SIG-M5 (cell line): ENCODE results near the gene RGS5.
"Not testable (repeated sequence)": the region's sequence is repeated elsewhere in the genome, so short reads cannot be mapped to it uniquely, and the experiment has no call there.

Experiments used
- DNase-seq: peaks from one replicate; lab custom pipeline; 2025; lab: John Stamatoyannopoulos, UW

Gene RGS5, protein sequence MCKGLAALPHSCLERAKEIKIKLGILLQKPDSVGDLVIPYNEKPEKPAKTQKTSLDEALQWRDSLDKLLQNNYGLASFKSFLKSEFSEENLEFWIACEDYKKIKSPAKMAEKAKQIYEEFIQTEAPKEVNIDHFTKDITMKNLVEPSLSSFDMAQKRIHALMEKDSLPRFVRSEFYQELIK

DNA sequence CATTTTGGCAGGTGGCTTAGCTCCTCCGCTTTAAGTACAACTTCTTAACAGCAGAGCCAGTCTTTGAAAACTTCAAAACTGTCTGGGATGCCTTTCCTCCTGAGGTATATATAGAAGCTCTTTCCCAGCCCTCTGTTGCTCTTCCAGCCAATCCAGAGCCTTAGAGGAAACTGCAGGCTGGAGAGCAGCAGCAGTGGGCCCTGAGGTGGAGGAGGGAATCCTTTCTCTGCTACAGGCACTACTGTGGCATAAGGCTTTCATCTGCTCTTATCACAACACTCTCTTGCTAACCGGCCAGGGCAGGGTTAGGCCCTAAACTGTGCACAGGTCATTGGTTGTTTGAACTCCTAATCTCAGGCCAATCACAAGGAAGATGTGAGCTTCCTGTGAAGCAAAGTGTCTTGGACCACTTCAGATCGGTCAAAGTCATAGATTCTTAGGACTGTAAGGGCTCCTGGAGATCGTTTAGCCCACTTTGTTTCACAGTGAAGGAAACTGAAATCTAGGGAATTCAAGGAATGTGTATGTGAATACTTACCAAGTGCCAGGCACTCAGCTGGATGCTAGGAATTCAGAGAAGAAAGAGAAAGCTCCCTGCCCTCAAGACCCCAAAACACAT lies at the start of gene RGS5:
TSS of gene RGS5 (minus strand) at position 84 of the 619 bp plus-strand sequence. CDS start at position 3, 81 bp downstream.
- DNase-seq = no peak

DNA sequence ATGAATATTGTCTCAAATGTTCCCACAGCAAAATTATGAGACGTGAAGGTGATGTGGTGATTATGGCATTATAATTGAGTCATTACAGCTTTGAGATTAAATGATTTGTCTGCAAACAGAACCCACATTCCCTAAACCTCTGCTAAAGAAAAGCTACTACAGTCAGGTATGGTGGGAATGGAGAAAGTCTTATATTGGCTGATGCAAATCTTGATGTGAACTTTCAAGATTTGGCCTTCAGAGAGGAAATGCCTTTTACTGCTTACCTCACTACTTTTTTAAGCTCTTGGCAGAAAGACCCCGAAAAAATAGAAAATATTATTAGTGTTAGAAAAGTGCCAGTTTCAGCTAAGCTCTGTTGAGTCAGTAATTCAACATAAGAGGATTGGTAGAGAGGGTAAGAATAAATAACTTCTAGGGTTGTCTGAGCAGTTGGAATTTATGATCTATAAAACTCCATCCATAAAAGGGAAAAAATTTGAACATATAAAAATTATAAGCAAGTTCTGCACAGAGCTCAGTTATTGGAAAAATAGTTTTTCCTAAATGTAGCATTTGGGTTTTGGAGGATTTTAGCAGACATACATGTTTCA lies 47.8 kb upstream of the RGS5 start:
- no peak for DNase-seq

DNA sequence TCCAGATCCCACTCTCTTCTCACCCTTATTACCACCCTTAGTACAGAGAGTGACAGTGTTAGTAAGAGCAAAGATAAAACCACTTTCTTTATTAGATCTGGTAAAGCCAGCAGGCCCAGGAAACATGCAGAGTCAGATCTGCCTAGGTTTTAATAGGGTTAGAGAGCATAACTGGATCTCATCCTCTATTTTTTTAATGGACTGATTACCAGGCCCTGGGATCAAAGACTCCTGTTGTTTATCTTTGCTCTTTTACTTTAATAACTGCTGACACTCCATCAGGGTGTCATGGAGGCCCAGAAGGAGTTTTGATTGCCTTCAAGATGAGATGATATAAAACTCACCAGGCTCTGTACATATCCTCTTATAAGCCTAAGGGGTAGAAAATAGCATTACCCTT lies 45.3 kb upstream of the RGS5 start:
- DNase-seq = no peak

DNA sequence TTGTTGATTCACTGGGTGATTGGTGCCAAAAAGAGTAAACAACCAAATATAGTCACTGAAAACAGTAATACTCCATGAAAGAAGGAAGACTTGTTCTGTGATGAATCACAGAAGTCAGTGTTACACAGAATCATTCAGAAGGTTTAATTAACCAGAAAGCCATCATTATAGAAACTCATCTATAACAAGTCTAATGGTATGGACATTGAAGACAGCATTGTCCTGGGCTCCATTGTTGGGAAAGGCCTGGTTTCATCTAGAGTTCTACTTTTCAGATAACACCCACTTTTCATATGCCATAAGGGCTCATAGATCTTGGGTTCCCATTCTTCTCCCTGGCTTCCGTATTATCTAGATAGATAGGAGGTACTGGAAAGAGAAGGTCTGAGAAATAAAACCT lies 41.9 kb upstream of the RGS5 start:
- DNase-seq = not testable (repeated sequence)

DNA sequence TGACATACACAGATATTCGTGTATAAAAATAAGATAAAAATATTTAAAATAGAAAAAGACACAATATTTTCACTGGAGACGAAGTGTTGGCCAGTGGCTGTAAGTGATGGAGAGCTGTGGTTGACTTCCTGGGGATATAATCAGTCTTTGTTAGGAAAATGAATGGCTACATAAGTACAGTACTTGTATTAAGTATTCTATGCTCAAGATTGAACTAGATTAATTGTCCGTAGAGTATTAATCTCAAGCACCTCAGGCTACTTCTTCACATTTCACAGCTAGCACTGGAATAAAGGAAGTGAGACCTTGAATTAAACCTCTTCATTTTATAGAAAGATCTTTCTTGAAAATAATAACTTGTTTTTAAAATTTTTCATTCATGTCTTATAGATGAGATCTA lies 39.0 kb upstream of the RGS5 start:
- DNase-seq = no peak

DNA sequence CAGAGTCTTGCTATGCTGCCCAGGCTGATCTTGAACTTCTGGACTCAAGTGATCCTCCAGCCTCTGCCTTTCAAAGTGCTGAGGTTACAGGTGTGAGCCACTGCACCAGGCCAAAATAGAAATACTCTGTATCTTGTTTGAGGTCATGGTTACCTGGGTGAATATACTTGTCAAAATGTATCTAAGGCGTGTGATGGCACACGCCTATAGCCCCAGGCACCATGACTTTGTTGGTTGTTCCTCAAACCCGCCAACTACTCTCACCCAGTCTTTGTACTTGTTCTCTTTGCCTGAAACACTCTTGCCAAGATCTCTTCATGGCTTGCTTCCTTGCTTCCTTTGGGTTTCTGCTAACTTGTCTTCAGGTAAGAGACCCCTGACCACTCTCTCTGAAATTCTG lies 38.0 kb upstream of the RGS5 start:
- DNase-seq = no peak

DNA sequence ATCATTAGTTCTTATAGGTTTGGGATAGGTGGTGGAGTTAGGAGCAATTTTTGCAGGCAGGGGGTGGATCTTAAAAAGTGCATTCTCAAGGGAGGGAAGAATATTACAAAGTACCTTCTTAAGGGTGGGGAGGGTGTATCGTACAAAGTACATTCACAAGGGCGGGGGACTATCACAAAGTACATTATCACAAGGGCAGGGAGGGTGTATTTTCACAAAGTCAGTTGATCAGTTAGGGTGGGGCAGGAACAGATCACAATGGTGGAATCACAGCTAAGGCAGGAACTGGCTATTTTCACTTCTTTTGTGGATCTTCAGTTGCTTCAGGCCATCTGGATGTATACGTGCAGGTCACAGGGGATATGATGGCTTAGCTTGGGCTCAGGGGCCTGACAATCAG lies 30.9 kb upstream of the RGS5 start:
- not testable (repeated sequence) for DNase-seq

DNA sequence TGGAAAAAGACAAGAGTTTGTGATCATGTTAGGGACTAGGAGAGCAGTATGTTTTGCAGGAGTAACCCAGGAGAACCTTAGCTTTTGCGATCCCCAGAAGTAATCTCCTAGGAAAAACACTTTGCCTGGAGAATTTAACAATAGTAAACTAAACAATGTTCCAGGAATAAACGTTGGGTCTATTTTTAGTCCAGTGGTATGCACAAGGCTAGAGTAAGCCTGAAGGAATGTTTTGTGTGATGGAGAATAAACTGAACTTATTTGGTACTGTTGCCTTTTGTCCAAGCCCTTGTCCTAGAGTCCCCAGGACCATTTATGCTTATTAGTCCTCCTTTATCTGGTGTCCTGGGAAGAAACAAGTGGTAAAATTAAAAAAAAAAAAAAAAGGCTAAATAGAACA lies 28.7 kb upstream of the RGS5 start:
- no peak for DNase-seq

DNA sequence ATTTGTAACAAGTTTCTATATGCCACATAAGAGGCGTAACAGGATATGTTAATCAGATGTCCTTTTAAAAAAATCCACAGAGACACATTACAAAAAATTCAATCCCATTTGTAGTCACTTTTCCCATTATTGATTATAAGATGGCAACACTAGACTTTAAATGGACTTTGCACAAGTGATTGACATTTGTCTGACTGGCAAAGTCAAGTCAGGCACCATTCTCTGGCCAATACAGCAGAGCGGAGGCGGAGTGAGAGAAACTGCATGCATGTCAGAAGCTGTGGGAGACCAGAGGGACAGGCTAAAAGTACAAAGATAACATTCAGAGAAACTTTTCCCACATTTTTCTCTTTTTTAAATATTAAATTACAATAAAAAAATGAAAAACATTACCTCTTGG lies 28.1 kb upstream of the RGS5 start:
- no peak for DNase-seq

DNA sequence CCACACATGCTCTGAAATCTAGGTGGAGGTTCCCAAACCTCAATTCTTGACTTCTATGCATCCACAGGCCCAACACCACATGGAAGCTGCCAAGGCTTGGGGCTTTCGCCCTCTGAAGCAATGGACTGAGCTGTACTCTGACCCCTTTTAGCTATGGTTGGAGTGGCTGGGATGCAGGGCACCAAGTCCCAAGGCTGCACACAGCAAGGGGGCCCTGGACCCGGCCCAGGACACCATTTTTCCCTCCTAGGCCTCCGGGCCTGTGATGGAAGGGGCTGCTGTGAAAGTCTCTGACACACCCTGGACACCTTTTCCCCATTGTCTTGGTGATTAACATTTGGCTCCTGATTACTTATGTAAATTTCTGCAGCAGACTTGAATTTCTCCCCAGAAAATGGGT lies 25.6 kb upstream of the RGS5 start:
- not testable (repeated sequence) for DNase-seq

DNA sequence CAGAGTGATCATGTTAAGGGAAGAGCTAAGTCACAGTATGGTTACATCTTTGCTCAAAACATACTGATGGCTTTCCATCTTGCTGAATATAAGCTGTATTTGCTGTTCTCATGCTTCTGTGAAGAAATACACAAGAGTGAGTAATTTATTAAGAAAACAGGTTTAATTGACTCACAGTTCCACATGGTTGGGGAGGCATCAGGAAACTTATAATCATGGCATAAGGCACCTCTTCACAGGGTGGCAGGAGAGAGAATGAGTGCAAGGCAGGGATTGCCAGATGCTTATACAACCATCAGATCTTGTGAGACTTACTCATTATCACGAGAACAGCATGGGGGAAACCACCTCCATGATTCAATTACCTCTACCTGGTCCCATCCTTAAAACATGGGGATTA lies 24.4 kb upstream of the RGS5 start:
- no peak for DNase-seq

DNA sequence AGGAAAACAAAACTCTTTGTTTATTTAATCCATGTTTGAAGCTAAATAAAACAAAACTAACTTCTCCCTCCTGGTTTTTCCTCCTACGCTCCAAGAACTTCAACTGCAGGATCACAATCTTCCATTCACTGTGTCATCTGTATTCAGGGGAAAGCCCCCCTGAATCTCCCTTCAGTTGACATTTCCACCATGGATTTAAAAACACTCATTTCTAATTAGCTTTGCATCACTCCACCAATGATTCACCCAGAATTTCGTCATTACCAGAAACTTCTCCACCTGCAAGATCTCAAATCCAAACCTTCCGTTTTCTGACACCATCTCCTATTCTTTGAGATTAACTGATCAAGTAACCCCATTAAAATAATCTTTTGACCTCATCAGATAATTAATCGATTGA lies 10.9 kb upstream of the RGS5 start:
- DNase-seq = no peak

DNA sequence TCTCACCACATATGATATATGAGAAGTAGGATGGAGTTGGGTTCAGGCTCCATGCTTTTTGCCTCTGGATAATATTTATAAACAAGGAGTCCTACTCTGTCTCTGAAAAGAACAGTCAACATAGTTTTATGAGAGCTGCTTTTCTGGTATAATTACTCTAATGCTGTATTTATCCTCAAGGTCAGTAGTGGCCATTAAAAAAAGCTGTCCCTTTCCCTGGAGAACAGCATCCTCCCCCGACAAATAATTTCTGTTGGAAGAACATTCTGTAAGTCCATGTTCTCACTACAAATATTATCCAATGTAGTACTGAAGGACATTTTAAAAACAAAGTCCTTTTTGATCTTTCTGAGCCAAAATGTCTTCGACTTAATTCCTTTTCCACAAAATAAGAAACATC lies 9.0 kb upstream of the RGS5 start:
- DNase-seq = no peak

DNA sequence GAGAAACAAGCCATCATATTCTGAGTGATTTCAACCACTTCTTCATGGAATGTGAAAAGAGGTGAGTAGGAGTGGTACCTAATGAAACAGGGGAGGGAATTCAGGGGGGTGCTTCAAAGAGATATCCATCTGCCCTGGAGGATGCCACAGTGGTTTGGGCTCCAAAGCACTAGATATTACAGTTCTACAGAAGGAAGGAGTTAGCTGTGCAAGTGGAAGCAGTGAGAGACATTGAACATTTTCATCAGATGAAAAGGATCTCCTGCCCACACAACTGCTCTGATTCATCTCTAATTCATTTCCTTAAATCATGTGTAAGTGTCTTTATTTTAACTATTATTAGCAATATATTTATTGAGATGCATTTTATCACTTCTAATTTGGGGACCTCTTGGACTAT lies 2.8 kb upstream of the RGS5 start:
- DNase-seq = no peak

DNA sequence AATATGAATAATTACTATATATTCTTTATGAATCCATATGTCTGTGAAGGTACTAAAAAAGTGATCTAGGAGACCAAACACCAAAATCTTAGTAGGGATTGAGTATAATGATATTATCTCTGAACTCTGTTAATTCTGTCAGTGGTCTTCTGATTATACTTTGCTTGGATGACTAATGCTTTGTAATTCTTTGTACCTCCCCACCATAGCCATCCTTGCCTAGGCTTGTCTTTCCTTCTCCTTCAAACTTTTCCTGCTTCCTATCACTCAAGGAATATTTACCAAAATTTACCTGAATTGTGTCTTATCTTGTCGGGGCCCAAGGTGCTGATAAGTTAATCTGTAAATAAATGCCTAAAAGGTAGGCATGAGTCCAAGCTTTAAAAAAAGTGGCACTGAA lies 845 bp upstream of the RGS5 start:
- DNase-seq = no peak

DNA sequence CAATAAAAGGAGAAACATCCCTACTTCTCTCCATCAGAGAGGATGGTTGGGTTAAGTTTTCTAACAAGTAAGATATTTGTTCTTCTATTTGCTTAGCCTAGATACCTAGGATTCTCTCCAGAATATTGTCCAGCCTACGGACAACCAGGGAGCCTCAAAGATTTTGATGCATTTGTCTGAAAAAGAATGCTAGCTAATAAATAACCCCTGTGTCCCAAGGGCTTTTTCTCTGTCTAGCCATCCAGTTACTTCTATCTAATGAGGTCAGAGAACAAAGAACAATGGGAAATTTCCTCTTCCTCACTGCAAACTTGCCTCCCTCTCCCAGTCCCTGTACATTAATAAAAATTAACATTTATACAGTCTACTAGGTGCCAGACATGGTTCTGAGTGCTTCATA lies 810 bp downstream of the RGS5 start:
- DNase-seq = no peak

DNA sequence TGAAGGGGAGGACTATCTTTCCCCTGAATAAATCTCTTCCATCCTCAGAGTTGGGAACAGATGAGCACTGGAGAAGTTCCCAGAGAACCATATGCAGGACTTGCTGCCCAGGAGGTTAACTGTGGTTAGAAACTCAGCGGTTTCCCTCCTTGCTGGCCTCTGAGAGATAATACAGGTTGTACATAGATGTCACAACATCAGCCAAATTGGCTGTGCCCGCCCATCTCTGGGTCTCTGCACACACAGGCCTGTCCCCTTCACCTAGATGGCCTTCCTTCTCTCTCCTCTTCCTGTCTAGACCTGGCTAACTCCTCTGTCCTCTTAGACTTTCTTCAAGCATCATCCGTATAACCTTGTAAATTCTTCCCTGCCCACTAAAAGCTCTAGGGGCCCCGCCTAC lies 5.7 kb downstream of the RGS5 start:
- DNase-seq = no peak

DNA sequence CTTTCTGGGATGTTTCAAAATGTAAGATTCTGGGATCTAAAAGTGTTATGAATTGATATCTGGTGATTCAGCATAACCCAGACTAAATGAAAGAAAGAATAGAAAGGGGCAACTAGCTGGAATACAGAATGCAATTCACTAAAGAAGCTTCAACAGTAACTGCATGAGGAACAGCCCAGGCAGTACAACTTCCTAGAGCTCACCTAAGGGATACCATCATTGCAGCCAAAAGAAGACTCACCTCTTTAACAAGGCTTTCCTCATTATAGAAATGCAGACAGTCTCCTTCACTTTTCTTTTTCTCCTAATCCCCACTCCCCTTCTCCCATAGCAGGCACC lies 6.3 kb downstream of the RGS5 start:
- no peak for DNase-seq

DNA sequence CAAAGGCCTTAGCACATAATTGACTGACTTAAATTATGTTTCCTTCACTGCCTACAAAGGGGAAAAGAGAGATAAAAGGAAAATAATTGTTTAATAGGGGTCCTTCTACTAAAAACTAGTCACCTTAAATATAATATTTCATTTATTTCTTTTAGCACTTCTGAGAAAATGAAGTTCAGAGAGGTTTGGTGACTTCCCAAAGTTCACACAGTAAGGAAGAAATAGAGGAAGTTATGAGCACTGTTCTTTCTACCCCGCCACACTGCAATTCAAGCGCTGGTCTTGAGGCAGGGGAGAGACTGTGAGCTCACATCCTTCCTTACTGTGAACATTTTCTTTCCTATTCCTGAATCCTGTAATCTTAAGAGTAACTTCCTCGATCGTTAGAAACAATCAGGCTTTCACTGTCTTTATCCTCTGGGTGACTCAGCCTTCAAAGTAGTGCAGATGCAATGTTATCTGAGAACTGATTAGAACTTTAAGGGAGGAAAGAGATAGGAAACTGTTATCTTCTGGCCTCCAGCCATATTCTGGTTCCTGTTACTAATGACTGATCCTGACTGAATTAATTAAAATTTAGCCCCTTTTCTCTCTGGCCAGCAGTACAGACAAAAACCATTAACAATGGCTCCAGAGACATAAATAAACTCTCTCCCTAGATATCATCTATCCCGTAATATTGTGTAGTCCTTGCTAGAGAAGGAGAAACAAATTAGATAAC lies 6.8 kb downstream of the RGS5 start:
- no peak for DNase-seq

DNA sequence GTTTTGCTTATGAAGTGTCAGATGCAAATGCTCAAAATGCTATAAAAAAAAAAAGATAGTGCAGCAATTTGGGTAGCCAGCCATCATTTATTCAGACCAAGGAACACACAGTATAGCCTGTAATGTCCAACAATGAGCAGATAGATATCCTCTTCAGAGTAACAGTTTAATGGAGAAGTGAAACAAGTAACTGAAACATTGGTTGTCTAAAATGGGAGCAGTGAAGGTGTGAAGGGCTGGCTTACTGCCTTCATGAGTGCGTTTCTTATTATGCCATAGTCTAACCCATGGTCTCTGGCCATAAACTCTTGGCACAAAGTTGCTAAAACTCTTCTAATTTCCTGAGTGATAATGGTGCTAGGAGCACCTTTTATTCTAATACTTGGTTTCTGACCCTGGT lies 11.4 kb downstream of the RGS5 start:
- no peak for DNase-seq

DNA sequence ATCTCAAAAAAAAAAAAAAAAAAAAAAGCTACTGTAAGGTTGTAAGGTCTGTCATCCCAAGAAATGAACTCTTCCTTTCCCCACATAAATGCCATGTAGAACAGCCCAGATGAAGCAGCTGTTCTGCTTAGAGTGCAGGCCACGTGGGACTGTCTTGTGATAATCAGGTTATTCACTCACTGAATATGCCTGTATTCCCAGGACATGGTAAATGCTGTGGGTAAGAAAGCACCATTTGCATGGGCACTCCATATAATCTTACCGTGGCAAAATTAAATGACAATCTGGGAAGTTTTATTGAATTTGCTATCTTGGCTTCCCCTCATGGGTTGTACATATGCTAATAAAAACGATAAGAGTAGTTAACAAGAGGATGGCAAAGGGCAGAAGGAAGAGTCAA lies 13.8 kb downstream of the RGS5 start:
- no peak for DNase-seq

DNA sequence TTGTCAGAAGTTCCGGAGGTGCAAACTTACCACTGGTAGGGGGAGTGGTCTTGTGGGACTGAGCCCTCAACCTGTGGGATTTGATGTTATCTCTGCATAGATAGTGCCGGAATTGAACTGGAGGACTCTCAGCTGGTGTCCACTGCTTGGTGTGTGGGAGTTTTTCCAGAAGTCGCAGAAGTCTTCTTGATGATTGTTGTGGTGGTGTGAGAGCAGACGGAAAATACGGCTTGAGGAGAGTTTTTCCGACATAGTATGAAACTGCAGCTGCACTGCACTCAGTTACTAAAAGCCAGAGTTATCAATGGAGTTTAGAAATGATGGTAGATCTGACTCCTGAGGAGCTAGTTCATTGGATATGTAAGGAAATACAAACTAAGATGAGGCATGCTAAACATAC lies 14.9 kb downstream of the RGS5 start:
- DNase-seq = no peak

DNA sequence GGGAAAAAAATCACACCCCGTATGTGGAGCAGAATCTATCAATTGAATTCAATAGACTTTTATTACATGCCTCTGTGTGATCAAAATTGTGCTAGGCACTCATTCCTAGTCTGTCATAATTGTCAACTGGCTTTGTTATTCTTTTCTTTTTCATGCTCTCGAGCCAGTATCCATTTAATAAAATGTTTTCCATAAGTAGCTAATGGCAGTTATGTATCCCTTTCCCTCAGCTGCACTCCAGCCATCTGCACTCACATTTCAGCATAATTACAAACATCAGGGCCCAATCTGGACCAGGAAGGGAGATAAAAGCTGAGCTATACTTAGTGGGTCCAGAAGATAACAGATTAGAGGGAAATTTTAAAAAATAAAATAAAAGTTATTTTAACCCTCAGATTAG lies 15.9 kb downstream of the RGS5 start:
- DNase-seq = no peak
